22Rv1 (cell line): ENCODE data around the gene NAA11.

Experiments
- CTCF ChIP-seq: fragments of 450-650 bp; IDR thresholded peaks from 2 replicates; pipeline ENCODE4 v1.5.1; 2017; ENCODE audit warnings: mild to moderate bottlenecking
- ZFX ChIP-seq: fragments of 450-650 bp; IDR thresholded peaks from 2 replicates; pipeline ENCODE4 v1.6.1; 2017; ENCODE audit warnings: antibody characterized with exemption, borderline replicate concordance

GRCh38 chr4:79311279-79311678 lies 14.6 kb downstream of the NAA11 start:
- no peak for TF ChIP-seq CTCF
- no peak for TF ChIP-seq ZFX
